NCI-H2196 treated with DMSO at 0.1 percent for 48 hours (cell line): ENCODE measurements around the gene LRFN2.

Experiments used
- DNase-seq: peaks from one replicate; lab custom pipeline; 2025; ENCODE audit not compliant: unreplicated experiment; lab: John Stamatoyannopoulos, UW

Gene LRFN2

GRCh38 chr6:40386200-40386599 lies 201.0 kb downstream of the LRFN2 start:
- DNase-seq = no peak

GRCh38 chr6:40383348-40384115 lies 203.6 kb downstream of the LRFN2 start:
- no peak for DNase-seq

DNA sequence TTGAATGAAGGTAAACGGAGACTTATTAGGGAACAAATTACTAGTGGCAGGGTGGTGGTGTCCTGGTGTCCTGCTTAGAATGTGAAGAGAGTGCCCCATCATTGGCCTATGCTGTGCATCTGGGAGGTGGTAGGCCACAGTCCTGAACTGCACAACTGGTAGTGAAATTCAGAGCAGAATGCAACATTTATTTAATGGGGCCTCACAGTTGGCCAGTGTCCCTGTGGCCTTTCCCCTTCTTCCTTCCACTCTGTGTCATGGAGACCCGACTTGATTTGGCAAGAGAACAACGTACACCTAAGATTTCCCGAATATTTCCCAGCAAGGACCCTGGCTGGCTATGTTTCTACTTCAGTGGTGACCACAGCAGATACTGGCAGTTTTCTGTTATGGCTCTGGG lies 206.9 kb downstream of the LRFN2 start:
- no peak for DNase-seq

DNA sequence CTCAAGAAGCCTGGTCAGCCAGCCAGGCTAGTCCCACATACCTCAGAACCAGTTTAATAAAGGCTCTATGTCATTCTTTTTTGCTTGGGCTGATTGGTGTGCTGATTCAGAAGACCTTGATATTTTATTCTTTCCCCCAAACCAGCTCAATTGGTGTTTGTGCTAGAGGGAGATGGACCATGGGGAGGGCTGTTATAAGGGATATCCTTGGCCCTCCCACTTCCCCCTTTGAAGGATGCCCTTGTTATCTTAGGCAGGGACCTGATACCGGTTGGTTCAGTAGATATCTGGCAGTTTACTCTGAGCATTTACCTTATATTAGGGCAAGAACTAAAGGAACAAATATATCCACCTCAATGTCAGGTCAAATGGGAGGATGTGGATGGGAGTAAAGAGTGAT lies 207.4 kb downstream of the LRFN2 start:
- no peak for DNase-seq

DNA sequence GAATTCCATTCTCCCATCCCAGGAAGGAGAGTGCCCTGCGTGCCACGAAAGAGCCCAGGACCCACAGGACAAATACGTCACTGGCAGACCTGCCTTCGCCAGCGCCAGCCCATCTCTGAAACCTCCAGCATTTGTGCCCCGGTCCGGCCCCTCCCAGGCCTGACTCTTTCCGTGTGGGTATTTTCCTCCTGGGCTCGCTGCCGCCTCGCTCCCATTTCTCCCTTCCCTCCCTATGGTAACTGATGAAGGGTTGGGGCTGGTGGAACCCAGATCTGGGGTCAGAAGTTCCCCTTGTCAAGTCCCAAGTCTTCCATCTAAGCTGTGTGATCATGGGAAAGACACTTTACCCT lies 208.5 kb downstream of the LRFN2 start:
- DNase-seq = no peak

- DNase-seq = no peak
Observed at GRCh38 chr6:40378071-40378724, 209.0 kb downstream of the LRFN2 start.

- DNase-seq = no peak
Observed at GRCh38 chr6:40377173-40377806, 209.9 kb downstream of the LRFN2 start.

- peak; percentile 27 for DNase-seq
Observed at GRCh38 chr6:40376113-40376650, 211.0 kb downstream of the LRFN2 start.

DNA sequence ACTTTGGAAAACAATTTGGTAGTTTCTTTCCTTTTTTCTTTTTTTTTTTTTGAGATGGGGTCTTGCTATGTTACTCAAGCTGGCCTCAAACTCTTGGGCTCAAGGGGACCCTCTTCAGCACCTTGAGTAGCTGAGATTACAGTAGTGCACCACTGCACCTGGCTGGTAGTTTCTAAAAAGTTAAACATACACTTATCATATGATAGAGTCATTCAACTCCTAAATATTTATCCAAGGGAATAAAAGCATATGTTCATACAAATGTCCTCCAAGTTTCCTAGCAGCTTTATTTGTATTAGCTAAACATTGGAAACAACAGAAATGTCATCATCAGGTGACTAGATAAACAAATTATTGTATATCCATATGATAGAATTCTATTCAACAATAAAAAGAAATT lies 213.9 kb downstream of the LRFN2 start:
- no peak for DNase-seq

DNA sequence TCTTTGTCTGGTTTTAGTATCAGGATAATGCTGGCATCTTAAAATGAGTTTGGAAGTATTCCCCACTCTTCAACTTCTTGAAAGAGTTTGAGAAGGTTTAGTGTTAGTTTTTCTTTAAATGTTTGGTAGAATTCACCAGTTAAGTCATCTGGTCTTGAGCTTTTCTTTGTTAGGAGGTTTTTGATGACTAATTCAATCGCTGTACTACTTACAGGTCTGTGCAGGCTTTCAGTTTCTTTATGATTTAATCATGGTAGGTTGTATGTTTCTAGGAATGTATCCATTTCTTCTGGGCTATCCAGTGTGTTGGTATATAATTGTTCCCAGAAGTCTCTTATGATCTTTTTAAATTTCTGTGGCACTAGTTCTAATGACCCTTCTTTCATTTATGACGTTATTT lies 215.5 kb downstream of the LRFN2 start:
- no peak for DNase-seq

- no peak for DNase-seq
Observed at GRCh38 chr6:40371095-40371494, 216.1 kb downstream of the LRFN2 start.

- DNase-seq = no peak
Observed at GRCh38 chr6:40369891-40370290, 217.3 kb downstream of the LRFN2 start.

- no peak for DNase-seq
Observed at GRCh38 chr6:40369042-40369441, 218.1 kb downstream of the LRFN2 start.

DNA sequence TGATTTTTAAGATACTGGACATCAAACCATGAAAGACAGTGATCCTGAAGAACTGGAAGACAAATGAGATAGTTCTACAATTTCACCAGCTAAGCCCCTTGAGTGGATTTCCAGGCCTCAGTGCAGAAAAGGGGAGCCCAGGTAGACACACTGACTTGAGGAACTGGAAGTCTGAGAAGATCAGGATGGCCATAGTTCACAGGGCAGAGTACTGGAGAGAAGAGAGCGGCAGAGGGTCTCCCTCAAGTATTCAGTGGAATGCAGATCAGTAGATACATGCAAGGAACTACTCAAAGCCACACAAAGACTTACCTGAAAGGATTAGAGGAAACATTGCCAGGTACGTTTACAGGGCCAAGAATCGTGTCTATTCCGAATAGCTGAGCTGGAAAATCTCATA lies 224.3 kb downstream of the LRFN2 start:
- no peak for DNase-seq

DNA sequence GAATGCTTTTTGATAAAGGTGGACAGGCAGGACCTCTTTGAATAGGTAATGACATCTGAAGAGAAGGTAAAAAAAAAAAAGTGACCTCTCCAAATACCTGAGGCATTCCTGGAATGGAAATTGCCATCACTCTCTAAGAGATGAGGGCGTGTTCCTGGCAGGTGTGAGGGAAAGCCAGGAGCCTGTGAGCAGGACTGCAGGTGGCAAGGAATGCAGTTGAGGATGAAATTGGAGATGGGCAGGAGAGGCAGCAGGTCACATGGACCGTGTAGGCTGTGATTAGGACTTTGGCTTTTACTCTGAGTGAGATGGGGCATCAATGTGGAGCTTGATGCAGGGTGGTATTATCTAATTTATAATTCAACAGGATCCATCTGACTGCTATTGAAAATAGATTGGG lies 227.4 kb downstream of the LRFN2 start:
- DNase-seq = peak; percentile 73

GRCh38 chr6:40358473-40359460 lies 228.4 kb downstream of the LRFN2 start:
- DNase-seq = no peak

GRCh38 chr6:40356242-40356910 lies 230.8 kb downstream of the LRFN2 start:
- DNase-seq = no peak

DNA sequence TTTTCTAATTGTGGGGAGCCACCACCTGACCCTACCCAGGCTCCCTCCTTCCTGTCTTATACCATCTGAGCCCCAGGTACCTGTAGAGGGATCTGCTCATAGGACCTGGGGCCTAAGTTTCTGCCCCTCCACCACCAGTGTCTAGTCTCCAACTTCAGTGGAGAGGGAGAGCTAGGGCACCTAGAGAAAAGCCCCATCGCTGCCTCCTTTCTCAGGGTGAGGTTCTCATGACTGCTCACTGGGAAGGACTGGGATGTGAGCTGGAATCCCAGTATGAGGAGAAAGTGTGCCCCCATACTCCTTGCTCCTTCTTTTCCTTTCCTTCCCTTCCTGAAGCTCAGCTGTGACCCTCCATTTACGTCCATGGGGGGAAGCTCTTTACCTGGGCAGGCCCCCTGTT lies 231.6 kb downstream of the LRFN2 start:
- no peak for DNase-seq

DNA sequence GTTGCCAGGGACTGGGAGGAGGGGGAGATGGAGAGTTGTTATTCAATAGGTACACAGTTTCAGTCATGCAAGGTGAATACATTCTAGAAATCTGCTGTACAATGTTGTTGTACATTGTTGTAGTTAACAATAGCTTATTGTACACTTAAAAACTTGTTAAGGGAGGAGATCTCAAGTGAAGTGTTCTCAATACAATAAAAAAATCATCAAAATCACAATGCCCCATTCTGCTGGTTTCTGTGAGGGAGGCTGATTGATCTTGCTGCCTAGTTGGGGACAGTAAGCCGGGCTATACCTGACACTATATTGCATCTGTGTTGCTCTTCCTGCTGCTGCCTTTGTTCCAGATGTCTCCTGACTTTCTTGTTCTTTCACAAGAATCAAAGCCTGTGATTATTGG lies 232.1 kb downstream of the LRFN2 start:
- no peak for DNase-seq

DNA sequence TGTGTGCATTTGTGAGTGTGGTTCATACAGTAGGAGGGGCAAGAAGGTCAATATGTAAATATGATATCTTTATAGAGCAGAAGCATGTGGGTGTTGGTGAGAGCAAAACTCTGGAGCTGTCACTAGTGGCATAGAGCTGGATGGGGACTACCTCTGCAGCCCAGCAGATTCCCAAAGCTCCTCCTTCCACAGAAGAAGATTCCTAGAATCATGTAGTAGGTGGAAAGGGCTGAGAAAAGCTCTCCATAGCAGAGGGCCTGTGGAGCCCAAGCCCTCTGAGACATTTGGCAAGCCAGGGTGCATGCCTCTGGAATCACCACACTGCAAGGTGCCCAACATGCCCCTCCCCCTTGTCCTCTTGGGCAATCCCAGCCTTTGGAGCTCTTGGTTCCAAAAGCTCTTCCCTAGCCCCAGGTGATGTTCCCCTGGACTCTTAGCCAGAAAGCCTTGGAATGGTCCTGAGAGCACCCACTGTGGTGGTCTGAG lies 233.2 kb downstream of the LRFN2 start:
- no peak for DNase-seq
